Measurements from ENCODE around the gene MR1.
A peak's percentile ranks its signal among the peaks of the same experiment; 100 is the strongest.

Gene MR1

GRCh38 chr1:181100015-181100905, 66.5 kb downstream of the MR1 start:
- intact Hi-C loops (cut with DNase I), result no loop called here
- peak in 1 of 42 donors; percentile 12 for DNase-seq

- intact Hi-C loops (cut with DNase I), result no loop called here
These were observed 67.2 kb downstream of the MR1 start for GRCh38 chr1:181100934-181101333.

GRCh38 chr1:181101581-181102226, 67.9 kb downstream of the MR1 start:
- DNase-seq, result no peak
- intact Hi-C loops (cut with DNase I), result no loop called here

More at GRCh38 chr1:181100934-181101333, 67.2 kb downstream of the MR1 start:
- DNase-seq, result no peak

- intact Hi-C loops (cut with DNase I), result no loop called here
- DNase-seq, result no peak
These were observed 69.1 kb downstream of the MR1 start for GRCh38 chr1:181102841-181103240.

- DNase-seq, result peak in 4 of 42 donors; percentile 35 to 65 (median 46)
- intact Hi-C loops (cut with DNase I), result no loop called here
These were observed 69.6 kb downstream of the MR1 start for GRCh38 chr1:181103399-181103798.

GRCh38 chr1:181104042-181104789, 70.4 kb downstream of the MR1 start:
- intact Hi-C loops (cut with DNase I), result loop anchor here (2.0 kb wide), 1 partner anchor 13 kb away; no protein-coding TSS in a partner anchor
- peak in 4 of 42 donors; percentile 7 to 53 (median 34) for DNase-seq

GRCh38 chr1:181104790-181105133, 71.0 kb downstream of the MR1 start:
- intact Hi-C loops (cut with DNase I), result loop anchor here (2.0 to 5.0 kb wide), 2 partner anchors 14 to 38 kb away; no protein-coding TSS in a partner anchor
- DNase-seq, result peak in 29 of 42 donors; percentile 13 to 66 (median 41)

- DNase-seq, result peak; percentile 77 to 97 (median 94)
- intact Hi-C loops (cut with DNase I), result loop anchor here (2.0 to 5.0 kb wide), 2 partner anchors 15 to 37 kb away; no protein-coding TSS in a partner anchor
These were observed 71.6 kb downstream of the MR1 start for GRCh38 chr1:181105134-181106021.

- no peak for DNase-seq
- intact Hi-C loops (cut with DNase I), result loop anchor here (5.0 kb wide), 1 partner anchor 36 kb away; no protein-coding TSS in a partner anchor
These were observed 72.2 kb downstream of the MR1 start for GRCh38 chr1:181106022-181106312.

GRCh38 chr1:181106479-181106878, 72.7 kb downstream of the MR1 start:
- intact Hi-C loops (cut with DNase I), result loop anchor here (5.0 kb wide), 1 partner anchor 36 kb away; no protein-coding TSS in a partner anchor

GRCh38 chr1:181107711-181108110, 73.9 kb downstream of the MR1 start:
- DNase-seq, result no peak
- intact Hi-C loops (cut with DNase I), result loop anchor here (5.0 kb wide), 1 partner anchor 35 kb away; no protein-coding TSS in a partner anchor

More at GRCh38 chr1:181106479-181106878, 72.7 kb downstream of the MR1 start:
- no peak for DNase-seq

- DNase-seq, result no peak
- intact Hi-C loops (cut with DNase I), result loop anchor here (5.0 kb wide), 1 partner anchor 34 kb away; no protein-coding TSS in a partner anchor
These were observed 74.6 kb downstream of the MR1 start for GRCh38 chr1:181108304-181108867.

GRCh38 chr1:181110013-181110412, 76.2 kb downstream of the MR1 start:
- intact Hi-C loops (cut with DNase I), result no loop called here
- DNase-seq, result no peak

Data from head of caudate nucleus (tissue), 42 donors.